ENCODE measurements around the gene CD52. TPM values are rescaled to one million over a fixed set of nuclear protein-coding genes. Genes with fewer than 3 reads are reported as not detected.

The CD52 gene
- polyA plus RNA-seq, 1 of the 3 experiments (the other 2 are of a cell fraction) = not detected

GRCh38 chr1:26283279-26283853, 34.4 kb upstream of the CD52 start (continued):
- TF ChIP-seq REST (IDR thresholded peaks at IDR 0.05; ENCODE audit: low read depth, low read length) (no peak), CTCF (IDR thresholded peaks at IDR 0.05) (no peak)

GRCh38 chr1:26283871-26284596, 33.7 kb upstream of the CD52 start:
- H3K4me3 ChIP-seq (ENCODE audit: low read depth in 2 of 2, low read length in 1 of 2) = no peak overlapping the region
- H2AFZ ChIP-seq (ENCODE audit: low read depth) = no peak overlapping the region
- H3K27me3 ChIP-seq (ENCODE audit: insufficient read depth) = no peaks in the 10 kb centered on the region
- H3K9me3 ChIP-seq = no peaks in the 10 kb centered on the region
- POLR2A ChIA-PET = no interaction called here
- peaks cover 33% of the 10 kb centered on the region for H4K20me1 ChIP-seq (ENCODE audit: insufficient read depth)
- H3F3A ChIP-seq (replicated peaks; ENCODE audit: insufficient read depth) = peaks cover 24% of the 10 kb centered on the region
- DNase-seq = no peak
- peak overlapping the region in 1 of 2 experiments; percentile 50; a peak in 2 of 4 replicates for H3K27ac ChIP-seq (ENCODE audit: low read depth in 2 of 2, low read length in 1 of 2)
- H3K36me3 ChIP-seq (replicated peaks in 1 of 2; ENCODE audit: control insufficient read depth in 1 of 2, insufficient read depth in 2 of 2, low read length in 1 of 2) = peaks cover 9 to 11% of the 10 kb centered on the region in 2 experiments
- H3K9me2 ChIP-seq = no peaks in the 10 kb centered on the region
- peaks cover 54% of the 10 kb centered on the region for H3K79me2 ChIP-seq (ENCODE audit: insufficient read depth)
- peak overlapping the region; percentile 56; the same call in 1 of the 2 replicates for H3K4me2 ChIP-seq
- WGBS (ENCODE audit: low lambda C conversion rate) = 96% methylated on average over 4 of the region's 12 CpGs
- H3K4me1 ChIP-seq (ENCODE audit: control insufficient read depth in 1 of 2, insufficient read depth in 2 of 2, low read depth in 1 of 2, low read length in 1 of 2) = peaks cover 28 to 38% of the 10 kb centered on the region in 2 experiments; a peak in 3 of 4 replicates
- H3K9ac ChIP-seq = no peak overlapping the region
- CTCF ChIA-PET = interaction anchor here (0.7 to 10.7 kb wide), 18 partner anchors 8 to 139 kb away, joined by 3 to 213 read pairs (median 12); partner anchors contain the start of genes CD52 and CEP85
- TF ChIP-seq CHD2 (IDR thresholded peaks at IDR 0.05; ENCODE audit: low read length, partially characterized antibody) (no peak), PBX3 (IDR thresholded peaks at IDR 0.05) (no peak), CTCF (IDR thresholded peaks at IDR 0.05) (no peak), GABPA (IDR thresholded peaks at IDR 0.05; ENCODE audit: low read depth) (no peak), TCF12 (IDR thresholded peaks at IDR 0.05) (no peak), FOXJ3 (CRISPR knock-in tag; IDR thresholded peaks at IDR 0.05) (no peak), RAD21 (IDR thresholded peaks at IDR 0.05; ENCODE audit: low read length) (no peak), ZBTB33 (IDR thresholded peaks at IDR 0.05; ENCODE audit: borderline replicate concordance, low read depth) (no peak), REST (IDR thresholded peaks at IDR 0.05; ENCODE audit: low read depth, low read length) (no peak), TAF1 (IDR thresholded peaks at IDR 0.05; ENCODE audit: borderline replicate concordance, low read depth, low read length) (no peak), USF1 (IDR thresholded peaks at IDR 0.05; ENCODE audit: borderline replicate concordance, low read depth) (no peak)
